IMR-90 (cell line): Measurements from ENCODE around the gene SEMA5A. TPM values are rescaled to one million over a fixed set of nuclear protein-coding genes. Genes with fewer than 3 reads are reported as not detected.

Experiments
- ATAC-seq: fragments of 200-7000 bp; cut with Tn5 transposase; 2 replicates; pipeline ENCODE4 v1.9.1; 2020; ENCODE audit warnings: low read depth, mild to moderate bottlenecking, moderate library complexity
- BruUV-seq: library from RNA; stranded (reverse); fragments of 400-500 nt; replicated peaks from 2 replicates; lab custom pipeline; 2021; lab: Mats Ljungman, UMichigan
- CTCF ChIA-PET: fragments of 300-600 bp; formaldehyde crosslinking; extraction: SDS; loops from one replicate; lab custom pipeline; 2021; ENCODE audit warnings: antibody characterized with exemption; lab: Yijun Ruan, JAX
- POLR2A ChIA-PET: fragments of 300-600 bp; sonication (Branson Sonifier 250); formaldehyde crosslinking; loops from one replicate; lab custom pipeline; 2022; ENCODE audit warnings: antibody characterized with exemption; ENCODE audit not compliant: unreplicated experiment; lab: Charles Lee
- DNase-seq: peaks from one replicate; pipeline ENCODE4 v3.0.0; 2013
- H2AFZ ChIP-seq: replicated peaks from 2 replicates; pipeline ENCODE3; 2013; ENCODE audit warnings: low read length, mild to moderate bottlenecking; ENCODE audit not compliant: poor library complexity
- H2AK5ac ChIP-seq: 2 replicates; pipeline ENCODE4 v1.6.1; 2013; ENCODE audit warnings: low read depth, low read length, inconsistent platforms
- H2AK9ac ChIP-seq: replicated peaks from 2 replicates; pipeline ENCODE3; 2013; ENCODE audit warnings: mild to moderate bottlenecking, low read depth, low read length, moderate library complexity; ENCODE audit not compliant: poor library complexity
- H2BK120ac ChIP-seq: 2 replicates; pipeline ENCODE4 v1.6.1; 2013; ENCODE audit warnings: low read depth, low read length, inconsistent platforms
- H2BK15ac ChIP-seq: 3 replicates; pipeline ENCODE4 v1.6.1; 2013; ENCODE audit warnings: low read depth, low read length, inconsistent platforms
- H2BK20ac ChIP-seq: 2 replicates; pipeline ENCODE4 v1.6.1; 2013; ENCODE audit warnings: low read depth, mild to moderate bottlenecking, inconsistent platforms, low read length, moderate library complexity
- H2BK5ac ChIP-seq: 2 replicates; pipeline ENCODE4 v1.6.1; 2013; ENCODE audit warnings: mild to moderate bottlenecking, low read depth, low read length, inconsistent platforms; ENCODE audit not compliant: poor library complexity, severe bottlenecking
- H3K14ac ChIP-seq: replicated peaks from 2 replicates; pipeline ENCODE4 v1.6.1; 2013; ENCODE audit warnings: low read depth, low read length, inconsistent platforms
- H3K18ac ChIP-seq: 2 replicates; pipeline ENCODE4 v1.6.1; 2013; ENCODE audit warnings: low read depth, low read length, control low read depth
- H3K23ac ChIP-seq: 2 replicates; pipeline ENCODE4 v1.6.1; 2013; ENCODE audit warnings: low read depth, low read length, inconsistent platforms
- H3K27ac ChIP-seq: 2 replicates; pipeline ENCODE4 v1.5.1; 2013; ENCODE audit warnings: mild to moderate bottlenecking, control low read depth, low read length; ENCODE audit not compliant: insufficient read depth
- H3K27me3 ChIP-seq: 2 replicates; pipeline ENCODE4 v1.6.1; 2013; ENCODE audit warnings: low read length; ENCODE audit not compliant: control insufficient read depth, insufficient read depth
- H3K36me3 ChIP-seq: 2 replicates; pipeline ENCODE4 v1.6.1; 2013; ENCODE audit warnings: low read length, mixed read lengths; ENCODE audit not compliant: control insufficient read depth, insufficient read depth
- H3K4ac ChIP-seq: 2 replicates; pipeline ENCODE4 v1.6.1; 2013; ENCODE audit warnings: low read depth, low read length, inconsistent platforms
- H3K4me1 ChIP-seq: 2 replicates; pipeline ENCODE4 v1.6.1; 2013; ENCODE audit warnings: low read length, mixed read lengths; ENCODE audit not compliant: control insufficient read depth, insufficient read depth
- H3K4me2 ChIP-seq: 2 replicates; pipeline ENCODE4 v1.6.1; 2013; ENCODE audit warnings: low read depth, mild to moderate bottlenecking, control low read depth, low read length, moderate library complexity
- H3K4me3 ChIP-seq: 2 replicates; pipeline ENCODE4 v1.5.1; 2013; ENCODE audit warnings: low read depth, mild to moderate bottlenecking, control low read depth, low read length, moderate library complexity; ENCODE audit not compliant: insufficient read depth
- H3K56ac ChIP-seq: 2 replicates; pipeline ENCODE4 v1.6.1; 2013; ENCODE audit warnings: low read length, inconsistent platforms; ENCODE audit not compliant: insufficient read depth; ENCODE audit errors: extremely low read depth
- H3K79me1 ChIP-seq, 2 experiments: 2 replicates each; pipeline ENCODE4 v1.6.1; 2013; ENCODE audit warnings: low read length in 2 of 2, inconsistent platforms in 1 of 2, low read depth in 1 of 2
- H3K9ac ChIP-seq: 2 replicates; pipeline ENCODE4 v1.6.1; 2013; ENCODE audit warnings: low read depth, low read length, control low read depth
- H3K9me1 ChIP-seq: 2 replicates; pipeline ENCODE4 v1.6.1; 2013; ENCODE audit warnings: low read length, inconsistent platforms; ENCODE audit not compliant: insufficient read depth
- H3K9me3 ChIP-seq: 2 replicates; pipeline ENCODE4 v1.6.1; 2013; ENCODE audit warnings: low read length; ENCODE audit not compliant: control insufficient read depth, insufficient read depth
- H4K20me1 ChIP-seq: 2 replicates; pipeline ENCODE4 v1.6.1; 2013; ENCODE audit warnings: low read length, inconsistent platforms; ENCODE audit not compliant: insufficient read depth
- H4K5ac ChIP-seq: 2 replicates; pipeline ENCODE4 v1.6.1; 2013; ENCODE audit warnings: mild to moderate bottlenecking, low read depth, low read length, control low read depth
- H4K8ac ChIP-seq, 2 experiments: 2 replicates each; pipeline ENCODE4 v1.6.1; 2013; ENCODE audit warnings: low read depth in 2 of 2, low read length in 2 of 2, control low read depth in 1 of 2, inconsistent platforms in 1 of 2
- H4K91ac ChIP-seq: 2 replicates; pipeline ENCODE4 v1.6.1; 2013; ENCODE audit warnings: low read depth, low read length, inconsistent platforms; ENCODE audit not compliant: insufficient read depth
- CHD1 ChIP-seq: IDR thresholded peaks from 2 replicates; pipeline ENCODE4 v1.6.1; 2012; ENCODE audit warnings: low read depth, low read length, improper control_type of control experiment
- WGBS, 2 experiments: methylation state at CpG; one replicate each; pipeline versions ENCODE4 v1.1.5 to v1.1.7; 2013; ENCODE audit warnings: missing lambda C conversion rate in 2 of 2; ENCODE audit not compliant: insufficient read length in 1 of 2; ENCODE audit errors: extremely low coverage in 2 of 2; 5-methylcytosine and 5-hydroxymethylcytosine counted together
- dilution Hi-C: fragments of 300-500 bp; cut with HindIII; formaldehyde crosslinking; loops from one replicate; pipeline ENCODE4 v1.14.3; 2018; ENCODE audit warnings: low sequenced_read_pairs; ENCODE audit not compliant: unreplicated experiment
- in situ Hi-C: fragments of 300-500 bp; cut with MboI; formaldehyde crosslinking; loops from 3 replicates; pipeline ENCODE4 v1.14.3; 2019; ENCODE audit warnings: low sequenced_read_pairs, inconsistent platforms, mixed read lengths
- intact Hi-C: fragments of 100-400 bp; cut with micrococcal nuclease; formaldehyde crosslinking; loops from 2 replicates; pipeline ENCODE4 v1.10.0; 2022
- polyA plus RNA-seq, 3 experiments: library from polyadenylated mRNA; depleted of rRNA; stranded (reverse); fragments of >200 nt; gene quantifications; 2 replicates each; pipeline ENCODE4 v1.2.3, GENCODE V29; 2012; ENCODE audit warnings: low replicate concordance in 1 of 3
- total RNA-seq: library from RNA; depleted of rRNA; stranded (reverse); fragments of >200 nt; gene quantifications from 2 replicates; pipeline ENCODE4 v1.2.3, GENCODE V29; 2012

Gene SEMA5A
- total and polyA plus RNA-seq, 2 of the 4 experiments (the other 2 are of a cell fraction) = 8.2 to 9.9 TPM

DNA sequence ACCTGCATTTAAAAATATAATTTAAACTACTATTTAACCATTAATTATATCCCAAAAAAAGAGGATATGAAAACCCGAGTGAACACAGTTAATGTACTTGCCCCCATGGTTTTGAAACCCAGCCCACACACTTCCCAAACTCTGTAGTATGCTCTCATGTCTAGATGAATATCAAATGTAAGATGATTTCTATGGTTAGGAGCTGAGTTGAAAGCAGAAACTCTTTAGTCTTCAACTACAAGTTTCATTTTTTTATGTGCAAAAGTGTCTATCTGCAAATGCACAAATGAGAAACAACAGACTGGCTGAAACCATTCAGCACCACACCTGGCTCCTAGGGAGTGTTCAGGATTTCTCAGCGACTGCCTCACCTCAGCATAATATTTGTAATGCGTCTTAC is 183.3 kb downstream of the SEMA5A start:
- H4K5ac ChIP-seq = no peak overlapping the region
- 0 out of 2 replicates have a peak, but pooled peaks cover 5% of the 10 kb centered on the region for H4K20me1 ChIP-seq
- TF ChIP-seq CHD1 = no peak
- peaks cover 12% of the 10 kb centered on the region for H3K4me1 ChIP-seq
- peaks cover 0 to 40% of the 10 kb centered on the region in 2 experiments; a peak in 3 of 4 replicates for H3K79me1 ChIP-seq
- H4K91ac ChIP-seq = no peak overlapping the region
- BruUV-seq = no TSS peak
- H2BK15ac ChIP-seq = no peak overlapping the region
- no peak overlapping the region for H2AFZ ChIP-seq
- no peak overlapping the region for H2AK9ac ChIP-seq
- no peak overlapping the region for H4K8ac ChIP-seq
- WGBS, 2 experiments = no CpG with 5 or more reads among the region's 3 CpGs
- H3K27ac ChIP-seq = no peak overlapping the region
- no peak overlapping the region for H3K4ac ChIP-seq
- H3K36me3 ChIP-seq = no peaks in the 10 kb centered on the region
- no peak overlapping the region for H3K18ac ChIP-seq
- H2BK120ac ChIP-seq = no peak overlapping the region
- dilution Hi-C loops = no loop called here
- H3K9me1 ChIP-seq = peaks cover 13% of the 10 kb centered on the region
- no peak overlapping the region for H2AK5ac ChIP-seq
- H3K9me3 ChIP-seq = no peaks in the 10 kb centered on the region
- ChIA-PET CTCF (interaction anchor here (1.0 kb wide), 1 partner anchor 173 kb away, joined by 3 read pairs; no protein-coding TSS in a partner anchor), POLR2A (no interaction called here)
- no peak overlapping the region for H2BK20ac ChIP-seq
- H3K4me2 ChIP-seq = no peak overlapping the region
- H3K4me3 ChIP-seq = no peak overlapping the region
- H3K9ac ChIP-seq = no peak overlapping the region
- in situ Hi-C loops = no loop called here
- no peak overlapping the region for H3K56ac ChIP-seq
- ATAC-seq (no peak), DNase-seq (no peak)
- no peak overlapping the region for H3K14ac ChIP-seq
- H2BK5ac ChIP-seq = no peak overlapping the region
- intact Hi-C loops = no loop called here
- H3K27me3 ChIP-seq = no peaks in the 10 kb centered on the region
- H3K23ac ChIP-seq = no peak overlapping the region
